NCI-H2171 treated with DMSO at 0.1 percent for 48 hours (cell line): ENCODE data around the gene FKBP3.
"Not testable (repeated sequence)": the region's sequence is repeated elsewhere in the genome, so short reads cannot be mapped to it uniquely, and the experiment has no call there.

Experiments
- DNase-seq: peaks from one replicate; lab custom pipeline; 2025; lab: John Stamatoyannopoulos, UW

The FKBP3 gene

DNA sequence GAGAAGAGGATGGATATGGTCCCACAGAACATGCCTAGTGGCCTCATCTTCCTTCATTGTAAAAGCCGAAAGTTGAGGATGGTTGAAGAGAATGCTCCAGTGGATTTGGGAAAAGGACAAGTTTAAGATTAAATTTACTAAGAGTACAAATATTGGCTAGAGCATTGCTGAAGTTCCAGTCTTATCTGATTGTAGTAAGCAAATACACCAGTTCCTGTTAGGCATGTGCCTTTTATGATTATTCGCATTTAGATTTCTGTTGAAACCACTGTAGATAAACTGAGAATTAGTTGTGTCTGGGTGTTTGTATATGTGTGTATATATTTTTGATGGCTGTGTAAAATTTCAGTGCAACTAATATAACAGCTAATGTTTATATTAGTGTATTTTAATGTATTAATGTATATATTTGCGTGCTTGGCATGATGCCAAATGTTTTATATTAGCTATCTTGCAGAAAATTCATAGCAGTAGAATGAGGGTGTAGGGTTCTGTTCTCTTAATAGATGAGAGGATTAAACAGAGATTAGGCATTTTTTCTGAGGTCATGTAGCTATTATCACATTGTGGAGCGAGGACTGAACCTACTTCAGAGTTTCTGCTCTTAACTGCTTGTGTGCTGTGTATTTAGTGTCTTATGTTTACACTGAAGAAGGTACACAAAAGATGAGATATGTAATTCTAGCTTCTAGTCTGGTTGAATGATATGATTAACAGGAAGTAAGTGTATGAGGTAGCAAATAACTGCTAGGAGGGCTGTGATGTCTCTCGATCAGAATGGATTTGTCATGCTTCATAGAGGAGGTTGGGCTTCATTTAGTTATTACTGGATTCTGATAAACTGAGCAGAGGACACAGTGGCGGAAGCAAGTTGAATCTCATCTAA is 21.1 kb downstream of the FKBP3 start:
- DNase-seq = no peak

DNA sequence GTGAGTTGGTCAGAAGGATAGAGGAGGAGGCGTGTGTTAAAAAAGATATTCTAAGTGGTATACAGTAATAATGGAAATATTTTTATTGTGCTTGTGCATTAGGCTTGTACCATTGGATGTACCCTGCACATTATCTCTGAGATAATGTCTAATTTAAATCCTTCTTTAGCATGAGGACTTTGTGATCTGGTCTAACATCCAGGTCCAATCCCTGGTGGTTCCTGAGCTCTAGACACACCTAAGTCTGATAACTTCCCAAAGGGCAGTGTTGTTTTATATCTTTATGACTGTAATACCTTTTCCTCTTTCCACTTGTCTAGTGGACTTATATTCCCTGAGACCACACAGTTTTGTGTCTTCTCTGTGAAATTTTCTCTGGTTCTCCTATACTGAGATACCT is 29.7 kb downstream of the FKBP3 start:
- DNase-seq = no peak

DNA sequence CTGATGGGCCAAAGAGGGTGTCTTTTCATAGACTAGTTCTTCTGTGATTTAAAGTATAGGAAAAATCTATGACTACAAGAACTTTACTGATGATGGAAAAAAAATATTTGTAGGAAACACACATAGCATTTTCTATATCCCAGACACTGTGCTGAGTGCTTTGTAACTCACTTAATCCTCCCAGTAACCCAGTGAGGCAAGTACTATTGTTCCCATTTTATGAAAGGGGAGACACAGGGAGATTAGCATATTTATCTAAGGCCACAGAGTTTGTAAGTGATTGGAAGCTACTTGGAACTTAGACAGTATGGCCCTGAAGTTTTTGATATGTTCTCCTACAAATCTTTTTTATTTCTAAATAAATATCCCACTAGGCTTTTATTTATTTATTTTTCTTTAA is 30.5 kb downstream of the FKBP3 start:
- no peak for DNase-seq

DNA sequence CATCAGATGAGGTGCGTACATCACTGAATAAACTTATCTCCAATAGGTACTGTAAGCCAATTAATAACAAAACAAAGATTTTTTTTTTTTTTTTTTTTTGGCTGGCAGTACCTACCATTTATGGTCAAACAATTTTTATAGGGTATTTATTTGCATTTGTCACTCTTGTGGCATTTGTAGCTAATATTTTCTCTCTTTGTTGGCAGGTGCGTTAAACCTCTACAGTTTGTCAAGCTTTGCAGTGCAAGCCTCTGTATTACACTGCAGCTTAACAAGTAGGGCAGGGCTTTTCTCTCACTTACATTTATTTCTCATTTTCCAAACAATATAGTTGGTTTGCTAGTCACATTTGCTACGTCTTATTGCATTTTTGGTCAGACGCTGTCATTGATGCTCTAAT is 38.1 kb downstream of the FKBP3 start:
- DNase-seq = no peak

DNA sequence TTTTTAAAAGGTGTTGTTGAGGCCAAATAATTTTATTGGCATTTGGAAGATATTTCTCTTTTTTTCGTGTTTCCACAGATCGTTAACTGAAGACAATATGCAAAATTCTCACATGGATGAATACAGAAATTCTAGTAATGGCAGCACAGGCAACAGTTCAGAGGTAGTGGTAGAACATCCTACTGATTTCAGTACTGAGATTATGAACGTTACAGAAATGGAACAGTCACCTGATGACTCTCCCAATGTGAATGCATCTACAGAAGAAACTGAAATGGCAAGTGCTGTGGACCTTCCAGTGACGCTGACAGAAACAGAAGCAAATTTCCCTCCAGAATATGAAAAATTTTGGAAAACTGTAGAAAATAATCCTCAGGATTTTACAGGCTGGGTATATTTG is 39.1 kb downstream of the FKBP3 start:
- DNase-seq = no peak

DNA sequence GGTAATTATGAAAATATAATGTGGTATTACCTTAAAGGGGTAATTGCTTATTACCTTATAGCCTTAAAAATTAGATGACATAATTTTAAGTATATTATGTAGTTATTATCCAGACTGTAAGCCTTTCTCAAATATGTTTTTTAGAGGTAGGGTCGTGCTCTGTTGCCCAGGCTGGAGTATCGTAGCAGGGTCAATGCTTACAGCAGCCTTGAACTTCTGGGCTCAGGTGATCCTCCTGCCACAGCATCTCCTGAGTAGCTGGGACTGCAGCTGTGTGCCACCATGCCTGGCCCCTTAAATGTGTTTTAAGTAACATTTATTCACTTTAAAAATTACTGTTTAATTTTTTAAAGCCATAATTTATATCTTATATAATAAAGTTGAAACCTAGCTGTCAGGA is 40.0 kb downstream of the FKBP3 start:
- DNase-seq = no peak

DNA sequence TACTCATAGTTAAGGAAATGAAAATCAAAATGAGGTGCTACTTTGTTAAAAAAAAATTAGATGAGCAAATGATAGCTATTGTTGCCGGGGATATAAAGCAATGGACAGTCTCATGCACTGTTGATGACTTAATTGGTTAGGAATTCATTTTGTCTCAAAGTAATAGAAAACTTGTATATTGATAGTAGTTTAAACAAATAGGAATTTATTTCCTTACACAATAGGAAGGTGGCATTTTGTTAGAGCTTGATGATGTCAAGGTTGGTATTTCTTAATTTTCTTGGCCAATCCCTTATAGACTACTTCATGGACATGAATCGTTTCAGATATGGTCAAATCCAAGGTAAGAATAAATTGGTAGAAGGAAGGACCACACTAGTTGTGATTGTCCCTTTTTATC is 42.6 kb downstream of the FKBP3 start:
- no peak for DNase-seq

DNA sequence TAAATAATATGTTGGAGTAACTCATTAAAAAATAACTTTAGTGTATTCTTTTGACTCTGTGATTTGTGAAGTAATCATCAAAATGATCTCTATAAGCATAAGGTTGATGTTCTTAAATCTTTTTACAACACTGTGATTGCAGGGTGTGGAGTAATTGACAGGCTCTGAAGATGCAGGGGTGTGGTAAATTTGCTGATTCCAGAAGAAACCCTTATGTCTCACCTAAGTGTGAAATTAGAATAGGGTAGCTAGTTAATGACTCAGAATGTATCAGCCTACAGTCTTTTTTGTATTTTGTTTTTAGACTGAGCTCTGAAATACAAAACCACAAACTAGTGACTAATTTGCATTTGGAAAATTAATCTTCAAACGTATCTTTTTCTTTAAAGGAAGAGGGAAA is 44.5 kb downstream of the FKBP3 start:
- no peak for DNase-seq

DNA sequence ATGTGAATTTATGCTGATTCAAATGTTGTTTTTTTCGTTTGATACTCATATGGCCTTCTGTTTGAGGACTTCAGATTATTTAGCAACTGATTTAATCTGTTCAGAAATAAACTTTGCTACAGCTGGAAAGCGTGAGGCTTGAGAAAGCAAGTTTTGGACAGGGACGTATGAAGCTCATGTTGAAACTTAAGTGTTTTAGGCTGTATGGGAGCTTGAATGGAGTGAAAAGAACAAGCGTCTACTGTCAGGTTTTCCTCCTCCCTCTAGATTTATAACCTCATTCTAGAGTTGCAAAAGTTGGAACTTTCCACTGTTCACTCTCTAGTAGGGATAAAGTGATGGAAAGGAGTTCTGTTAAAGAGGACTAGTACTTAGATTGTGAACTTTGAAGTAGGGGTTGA is 49.3 kb downstream of the FKBP3 start:
- DNase-seq = no peak

DNA sequence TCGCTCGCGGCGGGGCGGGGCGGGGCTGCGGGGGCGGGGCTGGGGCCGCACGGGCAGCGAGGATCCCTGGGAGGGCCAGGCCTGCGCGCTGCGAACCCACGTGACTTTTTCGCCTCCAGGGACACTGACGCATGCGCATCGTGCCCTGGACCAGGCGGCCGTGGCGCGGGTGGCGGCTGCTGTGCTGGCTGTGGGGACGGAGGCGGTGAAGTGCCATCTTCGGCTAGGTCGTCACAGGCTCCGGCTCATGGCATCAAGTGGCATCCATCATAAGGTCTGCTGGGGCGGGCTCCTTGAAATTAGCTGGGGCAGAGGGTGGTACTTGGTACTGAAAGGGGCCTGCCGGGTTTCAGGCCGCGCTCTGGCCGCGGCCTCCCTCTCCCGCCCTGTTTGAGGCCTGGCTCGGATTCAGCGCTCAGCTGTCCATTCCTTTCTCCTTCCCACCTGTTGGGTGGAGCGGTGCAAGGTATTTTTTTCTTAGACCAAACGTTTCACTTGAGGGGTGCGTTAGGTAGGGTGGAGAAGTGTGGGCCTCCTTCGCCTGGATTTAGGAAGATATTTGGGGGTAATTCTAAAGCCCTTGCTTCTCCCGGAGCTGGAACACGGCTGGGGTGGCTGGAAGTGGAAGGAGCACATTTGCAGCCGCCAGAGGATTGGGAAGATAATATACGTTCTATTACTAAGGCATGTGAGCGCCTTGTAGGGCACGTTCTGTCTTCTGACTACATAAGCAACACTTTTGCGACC is 50.1 kb downstream of the FKBP3 start, which contains the start of gene PRPF39:
Gene PRPF39 (plus strand): TSS at position 141 of the 747 bp plus-strand sequence. CDS start 11,124 bp downstream, outside the sequence.
- DNase-seq = peak; percentile 95

DNA sequence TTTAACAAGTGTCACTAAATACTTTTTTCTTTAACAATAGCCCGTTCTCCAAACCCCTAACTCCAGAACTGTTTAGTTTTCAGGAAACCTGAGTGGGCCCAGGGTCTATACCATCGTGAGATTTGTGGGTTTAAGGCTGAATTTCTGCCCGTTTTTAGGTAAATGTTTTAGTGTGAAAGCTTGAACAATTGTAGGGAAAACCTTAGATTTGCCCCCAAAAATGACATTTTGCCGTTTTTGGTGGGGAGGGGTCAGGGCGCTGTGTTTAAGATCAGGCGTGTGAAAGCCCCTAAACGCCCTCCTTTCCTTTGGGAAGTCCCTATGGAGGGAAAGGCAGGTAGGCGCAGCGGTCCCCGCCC is 50.7 kb downstream of the FKBP3 start:
- DNase-seq = no peak

DNA sequence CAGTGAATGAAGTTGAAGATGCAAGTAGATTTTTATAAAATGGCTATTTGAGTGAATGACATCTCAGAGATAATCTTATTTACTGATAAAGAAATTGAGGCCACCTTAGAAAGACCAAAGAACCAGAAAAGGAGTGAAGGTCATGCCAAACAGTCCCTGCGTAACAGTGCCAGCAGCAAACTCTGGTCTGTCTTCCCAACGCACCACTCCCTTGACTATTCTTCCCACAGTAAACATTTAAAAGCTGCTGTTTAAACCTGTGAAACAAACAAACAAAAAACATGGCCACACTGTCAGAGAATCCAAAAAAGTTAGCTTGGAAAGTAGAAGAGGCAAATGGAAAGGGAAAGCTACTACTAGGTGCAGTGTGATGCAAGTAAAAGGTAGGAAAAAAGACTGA is 51.9 kb downstream of the FKBP3 start:
- no peak for DNase-seq

DNA sequence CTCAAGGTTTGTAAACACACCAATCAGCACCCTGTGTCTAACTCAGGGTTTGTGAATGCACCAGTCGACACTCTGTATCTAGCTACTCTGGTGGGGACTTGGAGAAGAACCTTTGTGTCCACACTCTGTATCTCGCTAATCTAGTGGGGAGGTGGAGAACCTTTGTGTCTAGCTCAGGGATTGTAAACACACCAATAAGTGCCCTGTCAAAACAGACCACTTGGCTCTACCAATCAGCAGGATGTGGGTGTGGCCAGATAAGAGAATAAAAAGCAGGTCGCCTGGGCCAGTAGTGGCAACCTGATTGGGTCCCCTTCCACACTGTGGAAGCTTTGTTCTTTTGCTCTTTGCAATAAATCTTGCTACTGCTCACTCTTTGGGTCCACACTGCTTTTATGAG is 53.2 kb downstream of the FKBP3 start:
- not testable (repeated sequence) for DNase-seq

DNA sequence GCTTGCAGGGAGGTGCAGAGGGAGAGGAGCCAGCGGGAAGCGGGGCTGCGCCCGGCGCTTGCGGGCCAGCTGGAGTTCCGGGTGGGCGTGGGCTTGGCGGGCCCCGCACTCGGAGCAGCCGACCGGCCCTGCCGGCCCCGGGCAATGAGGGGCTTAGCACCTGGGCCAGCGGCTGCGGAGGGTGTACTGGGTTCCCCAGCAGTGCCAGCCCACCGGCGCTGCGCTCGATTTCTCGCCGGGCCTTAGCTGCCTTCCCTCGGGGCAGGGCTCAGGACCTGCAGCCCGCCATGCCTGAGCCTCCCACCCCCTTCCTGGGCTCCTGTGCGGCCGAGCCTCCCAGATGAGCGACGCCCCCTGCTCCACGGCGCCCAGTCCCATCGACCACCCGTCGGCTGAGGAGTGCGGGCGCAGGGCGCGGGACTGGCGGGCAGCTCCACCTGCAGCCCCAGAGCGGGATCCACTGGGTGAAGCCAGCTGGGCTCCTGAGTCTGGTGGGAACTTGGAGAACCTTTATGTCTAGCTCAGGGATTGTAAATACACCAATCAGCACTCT is 53.8 kb downstream of the FKBP3 start:
- not testable (repeated sequence) for DNase-seq

DNA sequence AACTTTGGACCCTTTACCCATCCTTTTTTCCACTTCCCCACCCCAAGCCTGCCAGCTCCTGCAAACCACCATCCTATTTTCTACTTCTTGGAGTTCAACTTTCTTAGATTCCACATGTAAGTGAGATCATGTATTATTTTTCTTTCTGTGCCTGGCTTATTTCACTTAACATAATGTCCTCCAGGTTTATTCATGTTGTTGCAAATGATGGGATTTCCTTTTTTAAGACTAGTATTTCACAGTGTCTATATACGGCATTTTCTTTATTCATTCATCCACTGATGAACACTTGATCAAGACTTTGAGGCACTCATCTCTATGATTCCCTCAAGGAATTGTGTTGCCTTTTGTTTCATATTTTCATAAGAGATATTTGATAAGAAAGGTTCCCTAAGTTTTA is 56.0 kb downstream of the FKBP3 start:
- DNase-seq = no peak

DNA sequence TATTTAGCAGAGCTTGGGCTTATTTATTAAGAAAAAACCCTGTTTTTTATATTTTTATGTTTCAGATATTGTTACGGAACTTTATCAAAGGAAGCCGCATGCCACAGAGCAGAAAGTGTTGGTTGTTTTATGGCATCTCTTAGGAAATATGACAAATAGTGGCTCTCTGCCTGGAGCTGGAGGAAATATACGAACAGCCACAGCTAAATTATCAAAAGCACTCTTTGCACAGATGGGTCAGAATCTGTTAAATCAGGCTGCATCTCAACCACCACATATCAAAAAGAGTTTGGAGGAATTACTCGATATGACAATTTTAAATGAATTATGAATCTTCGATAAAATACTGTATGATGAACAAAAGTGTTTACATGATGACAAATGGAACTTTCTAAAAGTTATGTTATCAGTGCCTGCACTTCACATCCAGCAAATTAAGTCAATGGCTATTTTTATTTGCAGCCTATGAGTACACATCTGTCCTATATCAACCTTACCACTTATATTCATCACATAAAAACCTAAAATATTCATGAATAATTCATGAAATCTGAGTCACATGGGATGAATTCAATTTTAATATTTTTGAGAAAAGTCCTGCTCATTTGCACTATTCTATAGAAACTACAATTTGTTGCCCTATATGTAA is 60.9 kb downstream of the FKBP3 start:
- DNase-seq = no peak

DNA sequence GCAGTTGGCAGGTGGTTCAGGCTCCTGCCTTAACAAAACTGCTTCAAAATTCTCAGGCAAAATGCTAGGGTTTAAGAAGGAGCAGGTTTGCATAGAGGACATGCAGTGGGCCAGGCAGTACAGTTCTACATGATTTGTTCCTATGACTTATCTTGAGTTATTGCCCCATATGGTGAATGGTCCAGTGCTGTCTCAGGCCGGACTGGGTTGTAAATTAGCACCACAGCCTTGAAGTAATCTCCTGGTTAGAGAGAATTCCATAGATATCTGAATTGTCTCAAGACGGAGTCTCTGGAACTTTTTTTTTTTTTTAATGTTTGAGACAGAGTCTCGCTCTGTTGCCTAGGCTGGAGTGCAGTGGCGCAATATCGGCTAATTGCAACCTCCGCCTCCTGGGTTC is 62.2 kb downstream of the FKBP3 start:
- DNase-seq = no peak

DNA sequence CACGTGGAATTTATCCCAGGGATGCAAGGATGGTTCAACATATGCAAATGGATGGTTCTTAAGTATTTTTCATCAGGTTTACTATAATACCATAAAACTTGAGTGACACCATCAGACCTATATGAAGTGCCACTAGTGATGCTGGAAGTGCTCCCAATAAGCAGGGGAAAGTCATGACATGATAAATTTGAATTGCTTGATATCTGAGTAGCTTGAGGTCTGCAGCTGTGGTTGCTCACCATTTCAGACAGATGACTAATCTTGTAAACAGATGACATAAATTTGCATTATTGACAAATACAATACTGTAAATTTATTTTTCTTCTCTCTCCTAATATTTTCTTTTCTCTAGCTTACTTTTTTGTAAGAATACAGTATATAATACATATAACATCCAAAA is 64.1 kb downstream of the FKBP3 start:
- DNase-seq = no peak

DNA sequence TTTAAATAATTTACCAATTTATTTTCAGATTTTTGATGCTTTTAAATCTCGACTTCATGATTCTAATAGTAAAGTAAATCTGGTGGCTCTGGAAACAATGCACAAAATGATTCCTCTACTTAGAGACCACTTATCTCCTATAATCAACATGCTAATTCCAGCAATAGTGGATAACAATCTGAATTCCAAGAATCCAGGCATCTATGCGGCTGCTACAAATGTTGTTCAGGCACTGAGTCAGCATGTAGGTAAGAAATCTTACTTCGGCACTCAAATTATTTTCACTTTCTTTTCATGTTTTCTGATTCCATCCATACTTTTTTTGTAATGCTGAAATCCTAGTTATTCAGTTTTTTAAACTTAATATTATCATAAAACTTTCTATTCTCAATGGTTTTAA is 65.9 kb downstream of the FKBP3 start:
- DNase-seq = no peak

DNA sequence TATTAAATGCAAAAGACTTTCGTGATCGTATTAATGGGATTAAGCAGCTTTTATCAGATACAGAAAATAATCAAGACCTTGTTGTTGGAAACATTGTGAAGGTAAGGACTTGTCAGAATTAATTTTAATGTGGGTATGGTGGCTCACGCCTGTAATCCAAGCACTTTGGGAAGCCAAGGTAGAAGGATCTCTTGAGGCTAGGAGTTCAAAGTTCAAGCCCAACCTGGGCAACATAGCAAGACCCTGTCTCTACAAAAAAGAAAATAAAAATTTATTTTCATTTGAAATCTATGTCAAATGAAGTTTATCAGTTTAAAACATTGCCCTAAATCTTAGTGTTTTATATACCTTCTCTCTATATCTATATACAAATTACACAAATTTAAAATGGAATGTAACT is 67.6 kb downstream of the FKBP3 start:
- DNase-seq = no peak

DNA sequence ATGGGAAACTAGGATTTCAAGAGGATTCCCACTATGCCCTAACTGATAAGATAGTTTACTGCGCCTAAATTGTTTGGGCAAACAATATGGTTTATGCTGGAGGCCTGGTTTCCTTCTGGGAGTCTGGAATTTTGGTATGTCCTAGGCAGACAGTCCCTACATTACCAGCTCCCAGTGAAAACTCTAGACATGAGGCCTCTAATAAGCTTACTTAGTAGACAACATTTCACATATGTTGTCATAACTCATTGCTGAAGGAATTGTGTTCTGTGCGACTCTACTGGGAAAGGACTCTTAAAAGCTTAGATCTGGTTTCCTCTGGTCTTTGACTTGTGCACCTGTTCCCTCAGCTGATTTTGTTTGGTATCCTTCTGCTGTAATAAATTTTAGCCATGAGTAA is 68.3 kb downstream of the FKBP3 start:
- DNase-seq = no peak
